Sigmoid colon (tissue), 4 donors: ENCODE results near the gene TNC.

Experiments
- EP300 ChIP-seq, 4 donors: sonication (generic); formaldehyde crosslinking; IDR thresholded peaks; one replicate each; pipeline ENCODE4 v1.6.1; 2017; ENCODE audit warnings: antibody characterized with exemption in 4 of 4
- POLR2A ChIP-seq, 2 donors: fragments of 450-650 bp; IDR thresholded peaks; one replicate each; pipeline ENCODE4 v1.6.1; 2016; ENCODE audit warnings: antibody characterized with exemption in 2 of 2, mild to moderate bottlenecking in 2 of 2, moderate library complexity in 2 of 2
- TF ChIP-seq, protein P1 (sequence below), 4 experiments: fragments of 450-650 bp in 3 of 4; fragments of 200-600 bp in 1 of 4; IDR thresholded peaks; one replicate each; pipeline ENCODE4 v1.5.1; 2016 to 2019; ENCODE audit warnings: antibody characterized with exemption in 4 of 4, mild to moderate bottlenecking in 3 of 4, moderate library complexity in 2 of 4

- TF ChIP-seq, protein P1, sequence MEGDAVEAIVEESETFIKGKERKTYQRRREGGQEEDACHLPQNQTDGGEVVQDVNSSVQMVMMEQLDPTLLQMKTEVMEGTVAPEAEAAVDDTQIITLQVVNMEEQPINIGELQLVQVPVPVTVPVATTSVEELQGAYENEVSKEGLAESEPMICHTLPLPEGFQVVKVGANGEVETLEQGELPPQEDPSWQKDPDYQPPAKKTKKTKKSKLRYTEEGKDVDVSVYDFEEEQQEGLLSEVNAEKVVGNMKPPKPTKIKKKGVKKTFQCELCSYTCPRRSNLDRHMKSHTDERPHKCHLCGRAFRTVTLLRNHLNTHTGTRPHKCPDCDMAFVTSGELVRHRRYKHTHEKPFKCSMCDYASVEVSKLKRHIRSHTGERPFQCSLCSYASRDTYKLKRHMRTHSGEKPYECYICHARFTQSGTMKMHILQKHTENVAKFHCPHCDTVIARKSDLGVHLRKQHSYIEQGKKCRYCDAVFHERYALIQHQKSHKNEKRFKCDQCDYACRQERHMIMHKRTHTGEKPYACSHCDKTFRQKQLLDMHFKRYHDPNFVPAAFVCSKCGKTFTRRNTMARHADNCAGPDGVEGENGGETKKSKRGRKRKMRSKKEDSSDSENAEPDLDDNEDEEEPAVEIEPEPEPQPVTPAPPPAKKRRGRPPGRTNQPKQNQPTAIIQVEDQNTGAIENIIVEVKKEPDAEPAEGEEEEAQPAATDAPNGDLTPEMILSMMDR (IDR thresholded peaks at IDR 0.05): no peak
- TF ChIP-seq POLR2A (IDR thresholded peaks at IDR 0.05) (no peak), EP300 (IDR thresholded peaks at IDR 0.05) (no peak)
Measured at GRCh38 chr9:115093520-115093919, 24.4 kb downstream of the TNC start.
